HEK293 (cell line): ENCODE data around the gene QRICH1.

Source experiments
- BCL11B ChIP-seq: fragments of 450-650 bp; formaldehyde crosslinking; IDR thresholded peaks from 2 replicates; pipeline ENCODE4 v1.5.1; 2016; ENCODE audit warnings: low read depth, missing biosample characterization, missing genetic modification characterization
- GFI1B ChIP-seq: fragments of 450-650 bp; formaldehyde crosslinking; IDR thresholded peaks from 2 replicates; pipeline ENCODE4 v1.5.1; 2016; ENCODE audit warnings: missing biosample characterization, missing genetic modification characterization
- GLI4 ChIP-seq: fragments of 450-650 bp; formaldehyde crosslinking; IDR thresholded peaks from 2 replicates; pipeline ENCODE4 v1.5.1; 2016; ENCODE audit warnings: missing biosample characterization, missing genetic modification characterization
- HOXD13 ChIP-seq: sonication (generic); formaldehyde crosslinking; IDR thresholded peaks from 2 replicates; pipeline ENCODE4 v1.8.0; 2022; ENCODE audit warnings: missing genetic modification reagents, borderline replicate concordance
- INSM2 ChIP-seq: fragments of 450-650 bp; formaldehyde crosslinking; IDR thresholded peaks from 2 replicates; pipeline ENCODE4 v1.5.1; 2016; ENCODE audit warnings: missing biosample characterization, missing genetic modification characterization
- KLF1 ChIP-seq: fragments of 450-650 bp; formaldehyde crosslinking; IDR thresholded peaks from 2 replicates; pipeline ENCODE4 v1.5.1; 2016; ENCODE audit warnings: missing biosample characterization, missing genetic modification characterization
- RBAK ChIP-seq: fragments of 450-650 bp; formaldehyde crosslinking; IDR thresholded peaks from 2 replicates; pipeline ENCODE4 v1.5.1; 2016; ENCODE audit warnings: missing biosample characterization, missing genetic modification characterization
- SP2 ChIP-seq: fragments of 450-650 bp; formaldehyde crosslinking; IDR thresholded peaks from 2 replicates; pipeline ENCODE4 v1.5.1; 2016; ENCODE audit warnings: missing biosample characterization, missing genetic modification characterization
- TSHZ1 ChIP-seq: fragments of 450-650 bp; formaldehyde crosslinking; IDR thresholded peaks from 2 replicates; pipeline ENCODE4 v1.5.1; 2016; ENCODE audit warnings: missing biosample characterization, missing genetic modification characterization, borderline replicate concordance
- YY1 ChIP-seq: fragments of 450-650 bp; formaldehyde crosslinking; IDR thresholded peaks from 2 replicates; pipeline ENCODE4 v1.5.1; 2018; ENCODE audit warnings: missing biosample characterization, missing genetic modification characterization
- ZBTB6 ChIP-seq: fragments of 450-650 bp; formaldehyde crosslinking; IDR thresholded peaks from 2 replicates; pipeline ENCODE4 v1.5.1; 2017; ENCODE audit warnings: missing biosample characterization, missing genetic modification characterization
- ZFP41 ChIP-seq: fragments of 450-650 bp; formaldehyde crosslinking; IDR thresholded peaks from 2 replicates; pipeline ENCODE4 v1.5.1; 2016; ENCODE audit warnings: missing biosample characterization, missing genetic modification characterization, borderline replicate concordance
- ZNF10 ChIP-seq: fragments of 450-650 bp; formaldehyde crosslinking; IDR thresholded peaks from 2 replicates; pipeline ENCODE4 v1.5.1; 2017; ENCODE audit warnings: missing biosample characterization, missing genetic modification characterization
- ZNF112 ChIP-seq: fragments of 450-650 bp; formaldehyde crosslinking; IDR thresholded peaks from 2 replicates; pipeline ENCODE4 v1.5.0; 2017; ENCODE audit warnings: missing biosample characterization, missing genetic modification characterization
- ZNF146 ChIP-seq: fragments of 450-650 bp; formaldehyde crosslinking; IDR thresholded peaks from 2 replicates; pipeline ENCODE4 v1.5.1; 2016; ENCODE audit warnings: missing biosample characterization, missing genetic modification characterization
- ZNF148 ChIP-seq: fragments of 450-650 bp; formaldehyde crosslinking; IDR thresholded peaks from 2 replicates; pipeline ENCODE4 v1.5.0; 2017; ENCODE audit warnings: missing biosample characterization, missing genetic modification characterization, borderline replicate concordance
- ZNF223 ChIP-seq: fragments of 450-650 bp; formaldehyde crosslinking; IDR thresholded peaks from 2 replicates; pipeline ENCODE4 v1.5.1; 2016; ENCODE audit warnings: missing biosample characterization, missing genetic modification characterization
- ZNF266 ChIP-seq: fragments of 450-650 bp; formaldehyde crosslinking; IDR thresholded peaks from 2 replicates; pipeline ENCODE4 v1.5.1; 2016; ENCODE audit warnings: missing biosample characterization, missing genetic modification characterization, low read depth
- ZNF362 ChIP-seq: fragments of 450-650 bp; formaldehyde crosslinking; IDR thresholded peaks from 2 replicates; pipeline ENCODE4 v1.5.1; 2016; ENCODE audit warnings: missing biosample characterization, missing genetic modification characterization
- ZNF48 ChIP-seq: fragments of 450-650 bp; formaldehyde crosslinking; IDR thresholded peaks from 2 replicates; pipeline ENCODE4 v1.5.1; 2016; ENCODE audit warnings: missing biosample characterization, missing genetic modification characterization
- ZNF555 ChIP-seq: fragments of 450-650 bp; formaldehyde crosslinking; conservative IDR thresholded peaks from 2 replicates; pipeline ENCODE4 v1.5.1; 2017; ENCODE audit warnings: missing biosample characterization, mild to moderate bottlenecking, missing genetic modification characterization, inconsistent platforms
- ZNF561 ChIP-seq: fragments of 450-650 bp; IDR thresholded peaks from 2 replicates; pipeline ENCODE4 v1.5.1; 2018; ENCODE audit warnings: missing biosample characterization, missing genetic modification characterization, borderline replicate concordance
- ZNF639 ChIP-seq: fragments of 450-650 bp; formaldehyde crosslinking; IDR thresholded peaks from 2 replicates; pipeline ENCODE4 v1.5.1; 2016; ENCODE audit warnings: missing biosample characterization, missing genetic modification characterization
- ZNF654 ChIP-seq: fragments of 450-650 bp; formaldehyde crosslinking; IDR thresholded peaks from 2 replicates; pipeline ENCODE4 v1.5.1; 2016; ENCODE audit warnings: low read depth, missing biosample characterization, missing genetic modification characterization
- ZNF677 ChIP-seq: fragments of 450-650 bp; IDR thresholded peaks from 2 replicates; pipeline ENCODE4 v1.5.0; 2018; ENCODE audit warnings: missing biosample characterization, mild to moderate bottlenecking, missing genetic modification characterization, moderate library complexity
- ZNF707 ChIP-seq: fragments of 450-650 bp; formaldehyde crosslinking; IDR thresholded peaks from 2 replicates; pipeline ENCODE4 v1.5.1; 2016; ENCODE audit warnings: missing biosample characterization, missing genetic modification characterization
- ZNF777 ChIP-seq: fragments of 450-650 bp; formaldehyde crosslinking; IDR thresholded peaks from 2 replicates; pipeline ENCODE4 v1.5.1; 2017; ENCODE audit warnings: missing biosample characterization, missing genetic modification characterization, borderline replicate concordance
- ZNF837 ChIP-seq: fragments of 450-650 bp; formaldehyde crosslinking; IDR thresholded peaks from 2 replicates; pipeline ENCODE4 v1.5.1; 2016; ENCODE audit warnings: missing biosample characterization, missing genetic modification characterization
- ZSCAN30 ChIP-seq: fragments of 450-650 bp; IDR thresholded peaks from 2 replicates; pipeline ENCODE4 v1.5.1; 2018; ENCODE audit warnings: missing biosample characterization, mild to moderate bottlenecking, missing genetic modification characterization, moderate library complexity

Gene QRICH1

GRCh38 chr3:49132437-49133225, 38.8 kb upstream of the QRICH1 start, which contains the start of gene LAMB2 (continued):
- TF ChIP-seq INSM2 (tag by site-specific recombination) (no peak), ZNF112 (no peak), RBAK (no peak), ZNF777 (no peak), ZNF837 (tag by site-specific recombination) (no peak), KLF1 (peak; percentile 88), ZSCAN30 (tag by site-specific recombination) (peak; percentile 62; the same call in 1 of the 2 replicates), ZNF148 (tag by site-specific recombination) (no peak), TSHZ1 (tag by site-specific recombination) (no peak), ZNF555 (tag by site-specific recombination) (no peak), GFI1B (no peak), GLI4 (tag by site-specific recombination) (no peak), ZNF48 (no peak), ZNF677 (tag by site-specific recombination) (no peak), ZFP41 (tag by site-specific recombination) (no peak), ZNF561 (tag by site-specific recombination) (no peak), ZNF654 (tag by site-specific recombination) (no peak), ZNF223 (tag by site-specific recombination) (no peak), ZNF266 (tag by site-specific recombination) (no peak), BCL11B (tag by site-specific recombination) (0 out of 2 replicates have a peak, but pooled peaks have one; percentile 33), YY1 (no peak), SP2 (tag by site-specific recombination) (no peak; the same call in 1 of the 2 replicates), ZNF146 (no peak), ZNF362 (tag by site-specific recombination) (no peak), ZNF10 (no peak), HOXD13 (no peak), ZBTB6 (tag by site-specific recombination) (no peak), ZNF639 (tag by site-specific recombination) (no peak), ZNF707 (tag by site-specific recombination) (no peak)
